Measurements from ENCODE around the gene SRA1. TPM values are rescaled to one million over a fixed set of nuclear protein-coding genes. Genes with fewer than 3 reads are reported as not detected.

Gene SRA1
- total and polyA plus RNA-seq, 2 of the 13 experiments (the other 11 are each of a cell fraction or from before 2014, with no cell fraction given): 14.2 to 32.8 TPM

- TF ChIP-seq ZNF691 (CRISPR knock-in tag; IDR thresholded peaks at IDR 0.05; ENCODE audit: borderline replicate concordance, low read depth) (no peak), SALL1 (CRISPR knock-in tag; IDR thresholded peaks at IDR 0.05) (peak; percentile 42; the same call in 1 of the 2 replicates), CREBL2 (CRISPR knock-in tag; IDR thresholded peaks at IDR 0.05; ENCODE audit: borderline replicate concordance) (no peak), ETV6 (CRISPR knock-in tag; conservative IDR thresholded peaks at IDR 0.05) (no peak), FOXO4 (CRISPR knock-in tag; conservative IDR thresholded peaks at IDR 0.05) (no peak), ZNF431 (CRISPR knock-in tag; IDR thresholded peaks at IDR 0.05; ENCODE audit: borderline replicate concordance, low read depth) (no peak), JUNB (CRISPR knock-in tag; IDR thresholded peaks at IDR 0.05; ENCODE audit: borderline replicate concordance) (0 out of 2 replicates have a peak, but pooled peaks have one; percentile 7), FOXK1 (CRISPR knock-in tag; IDR thresholded peaks at IDR 0.05; ENCODE audit: borderline replicate concordance, low read depth) (no peak), CENPX (CRISPR knock-in tag; IDR thresholded peaks at IDR 0.05) (no peak), ZNF777 (CRISPR knock-in tag; IDR thresholded peaks at IDR 0.05) (peak; percentile 46; the same call in 1 of the 2 replicates), JDP2 (CRISPR knock-in tag; IDR thresholded peaks at IDR 0.05; ENCODE audit: borderline replicate concordance) (no peak), ZNF546 (CRISPR knock-in tag; conservative IDR thresholded peaks at IDR 0.05) (no peak), U2AF1 (optimal IDR thresholded peaks at IDR 0.05; ENCODE audit: low read depth, low read length) (no peak), JUND (CRISPR knock-in tag; IDR thresholded peaks at IDR 0.05) (no peak), SKIL (CRISPR knock-in tag; IDR thresholded peaks at IDR 0.05; ENCODE audit: borderline replicate concordance) (no peak), NFE2L1 (CRISPR knock-in tag; IDR thresholded peaks at IDR 0.05; ENCODE audit: borderline replicate concordance) (no peak), IKZF4 (CRISPR knock-in tag; IDR thresholded peaks at IDR 0.05; ENCODE audit: borderline replicate concordance, low read depth, not compliant biosample characterization) (no peak), MED13 (CRISPR knock-in tag; IDR thresholded peaks at IDR 0.05) (no peak), ZNF513 (CRISPR knock-in tag; conservative IDR thresholded peaks at IDR 0.05) (no peak), CAMTA2 (CRISPR knock-in tag; IDR thresholded peaks at IDR 0.05; ENCODE audit: borderline replicate concordance) (no peak), ZNF790 (CRISPR knock-in tag; IDR thresholded peaks at IDR 0.05; ENCODE audit: borderline replicate concordance) (no peak), SAFB2 (CRISPR knock-in tag; IDR thresholded peaks at IDR 0.05; ENCODE audit: borderline replicate concordance, low read depth) (no peak), SMAD3 (CRISPR knock-in tag; IDR thresholded peaks at IDR 0.05) (no peak)
These were observed 7.1 kb upstream of the SRA1 start, which contains the start of the genes APBB3 and SLC35A4 (continued) for GRCh38 chr5:140564196-140565023.

Measured in HepG2 (cell line).